ENCODE results near the gene HHATL.

The HHATL gene

DNA sequence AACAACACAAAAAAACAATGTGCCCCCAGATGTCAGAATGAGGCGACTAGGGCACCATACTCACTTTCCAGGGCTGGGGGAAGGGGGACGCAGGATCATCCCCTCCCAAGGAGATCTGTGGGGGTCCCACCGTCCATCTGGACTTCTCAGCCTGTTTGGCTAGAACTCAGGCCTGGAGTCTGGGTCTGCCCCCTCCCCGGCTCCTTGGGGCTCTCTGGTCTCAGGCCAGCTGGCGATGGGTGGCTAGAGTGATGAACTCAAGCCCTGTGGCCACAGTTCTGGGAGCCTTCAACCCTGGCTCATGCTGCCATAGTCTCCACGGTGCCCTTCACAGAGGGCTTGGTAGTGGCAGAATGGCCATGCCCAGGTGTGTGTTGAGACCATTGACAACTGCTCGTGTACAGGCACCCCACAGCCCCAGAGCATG lies 35.5 kb downstream of the HHATL start:
- DNase-seq (ENCODE audit: extremely low read depth in 1 of 2, low read depth in 1 of 2): no peak

DNA sequence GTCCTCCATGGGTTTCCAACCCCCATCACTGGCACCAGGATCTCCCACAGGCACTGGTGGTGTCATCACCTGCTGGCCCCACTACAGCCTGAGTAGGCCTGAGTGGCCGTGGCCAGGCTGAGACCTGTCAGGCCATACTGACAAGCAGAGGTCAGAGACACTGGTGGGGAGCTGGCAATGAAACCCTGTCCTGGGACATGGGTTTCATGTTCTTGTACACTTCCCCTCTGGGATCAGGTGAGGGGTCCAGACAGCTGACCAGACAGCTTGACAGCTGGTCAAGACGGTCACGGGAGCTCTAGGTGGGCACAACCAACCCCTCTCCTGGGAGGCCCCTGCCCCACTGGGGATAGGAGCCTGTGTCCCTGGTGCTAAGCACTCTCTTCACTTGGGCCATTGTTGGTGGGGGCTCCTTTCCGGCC lies 36.0 kb downstream of the HHATL start:
- DNase-seq (ENCODE audit: extremely low read depth in 1 of 2, low read depth in 1 of 2): no peak

DNA sequence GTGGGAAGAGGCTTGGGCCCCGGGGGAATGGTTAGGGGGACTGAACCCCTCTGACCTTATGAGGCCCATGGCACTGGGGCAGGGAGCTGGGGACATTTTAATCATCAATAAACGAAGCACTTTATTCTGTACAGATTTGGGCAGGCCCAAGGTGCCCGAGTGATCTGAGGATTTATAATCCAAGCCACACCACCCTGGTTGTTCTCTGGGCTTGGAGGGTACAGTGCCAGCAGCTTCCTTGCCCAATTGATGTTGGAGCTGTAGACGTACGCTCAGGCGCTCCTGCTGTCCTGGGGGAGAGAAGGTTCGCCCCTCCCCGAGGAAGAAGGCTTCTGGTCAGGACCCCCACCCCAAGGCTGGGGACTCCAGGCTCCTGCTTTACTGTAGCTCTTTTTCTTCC lies 36.6 kb downstream of the HHATL start:
- DNase-seq (ENCODE audit: extremely low read depth in 1 of 2, low read depth in 1 of 2): no peak

DNA sequence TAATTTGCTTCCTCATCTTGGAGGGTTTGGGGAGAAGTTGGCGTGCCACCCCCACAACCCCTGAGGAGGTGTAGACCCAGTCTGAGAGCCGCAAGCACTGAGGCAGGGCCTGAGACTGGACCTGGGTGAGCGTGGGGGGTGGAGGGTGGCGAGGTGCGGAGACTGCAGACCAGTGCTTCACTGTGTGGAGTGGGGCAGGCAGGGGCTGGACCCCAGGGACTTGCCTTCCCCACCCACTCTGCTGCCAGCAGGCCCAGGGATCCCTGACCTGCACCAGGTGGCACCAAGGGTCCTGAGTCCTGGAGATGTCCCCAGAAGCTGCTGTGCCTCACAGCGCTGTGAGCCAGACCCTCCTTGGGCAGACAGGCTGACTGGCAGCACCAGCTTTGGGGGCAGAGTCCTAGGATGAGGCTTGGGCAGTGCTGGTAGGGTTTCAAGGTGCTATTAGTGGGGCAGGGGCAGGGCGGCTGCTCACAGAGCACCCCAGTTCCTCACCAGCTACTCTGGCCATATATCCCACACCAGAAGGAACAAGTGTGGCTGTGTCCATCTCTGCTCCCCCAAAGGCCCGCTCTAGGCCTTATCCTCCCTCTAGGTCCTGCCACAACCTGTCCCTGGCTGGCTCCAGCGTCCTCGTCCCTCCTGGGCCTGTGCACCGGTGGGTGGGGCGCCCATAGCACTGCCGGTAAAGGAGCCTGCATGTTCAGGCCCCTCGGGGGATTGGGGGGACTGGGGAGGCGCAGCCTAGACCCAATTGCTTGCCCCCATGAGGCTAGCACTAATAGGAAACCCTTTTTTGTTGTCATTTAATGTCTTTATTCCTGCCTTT lies 37.3 kb downstream of the HHATL start:
- no peak for DNase-seq (ENCODE audit: extremely low read depth in 1 of 2, low read depth in 1 of 2)

DNA sequence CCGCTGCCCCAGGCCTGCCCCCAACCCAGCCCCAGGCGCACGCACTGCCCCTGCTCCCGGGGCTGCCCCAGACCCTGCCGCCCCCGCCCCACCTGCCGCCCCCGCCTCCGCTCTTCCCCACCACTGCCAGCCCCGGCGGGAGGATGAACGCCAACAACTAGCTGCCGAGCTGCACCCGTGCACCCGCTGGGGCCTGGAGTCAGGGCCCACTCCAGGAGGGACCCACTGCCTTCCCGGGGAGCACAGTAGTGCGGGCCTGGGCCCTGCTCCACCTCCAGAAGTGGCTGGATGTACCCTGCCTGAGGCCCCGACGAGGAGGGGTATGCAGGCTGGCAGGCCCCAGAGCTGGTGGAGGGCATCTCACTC lies 38.2 kb downstream of the HHATL start:
- DNase-seq (ENCODE audit: extremely low read depth in 1 of 2, low read depth in 1 of 2): no peak

DNA sequence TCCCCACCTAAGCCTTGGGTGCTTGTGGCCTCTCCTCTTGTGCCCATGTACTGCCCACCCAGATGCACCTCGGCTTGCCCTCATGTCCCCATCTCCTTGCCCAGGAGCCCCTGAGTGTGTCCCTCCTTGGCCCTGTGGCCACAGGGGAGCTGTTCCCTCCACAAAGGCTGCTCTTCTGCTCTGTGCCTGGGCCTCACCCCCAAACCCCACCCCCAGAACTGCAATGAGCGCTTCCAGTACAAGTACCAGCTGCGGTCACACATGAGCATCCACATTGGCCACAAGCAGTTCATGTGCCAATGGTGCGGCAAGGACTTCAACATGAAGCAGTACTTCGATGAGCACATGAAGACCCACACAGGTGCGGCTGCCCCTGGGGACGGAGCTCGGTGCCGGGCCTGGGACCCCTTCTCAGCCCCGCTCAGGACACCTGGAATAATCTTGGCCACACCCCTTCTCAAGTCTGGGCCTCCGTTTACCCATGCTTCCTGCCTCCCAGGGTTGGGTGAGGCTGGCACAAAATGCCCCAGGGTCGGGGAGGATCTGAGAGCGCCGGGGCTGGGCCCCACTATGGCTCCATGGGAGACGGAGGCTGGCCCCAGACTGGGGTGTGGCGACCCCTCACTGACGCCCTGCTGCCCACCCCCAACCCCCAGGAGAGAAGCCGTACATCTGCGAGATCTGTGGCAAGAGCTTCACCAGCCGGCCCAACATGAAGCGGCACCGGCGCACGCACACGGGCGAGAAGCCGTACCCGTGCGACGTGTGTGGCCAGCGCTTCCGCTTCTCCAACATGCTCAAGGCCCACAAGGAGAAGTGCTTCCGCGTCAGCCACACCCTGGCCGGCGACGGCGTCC lies 38.8 kb downstream of the HHATL start:
- no peak for DNase-seq (ENCODE audit: extremely low read depth in 1 of 2, low read depth in 1 of 2)

DNA sequence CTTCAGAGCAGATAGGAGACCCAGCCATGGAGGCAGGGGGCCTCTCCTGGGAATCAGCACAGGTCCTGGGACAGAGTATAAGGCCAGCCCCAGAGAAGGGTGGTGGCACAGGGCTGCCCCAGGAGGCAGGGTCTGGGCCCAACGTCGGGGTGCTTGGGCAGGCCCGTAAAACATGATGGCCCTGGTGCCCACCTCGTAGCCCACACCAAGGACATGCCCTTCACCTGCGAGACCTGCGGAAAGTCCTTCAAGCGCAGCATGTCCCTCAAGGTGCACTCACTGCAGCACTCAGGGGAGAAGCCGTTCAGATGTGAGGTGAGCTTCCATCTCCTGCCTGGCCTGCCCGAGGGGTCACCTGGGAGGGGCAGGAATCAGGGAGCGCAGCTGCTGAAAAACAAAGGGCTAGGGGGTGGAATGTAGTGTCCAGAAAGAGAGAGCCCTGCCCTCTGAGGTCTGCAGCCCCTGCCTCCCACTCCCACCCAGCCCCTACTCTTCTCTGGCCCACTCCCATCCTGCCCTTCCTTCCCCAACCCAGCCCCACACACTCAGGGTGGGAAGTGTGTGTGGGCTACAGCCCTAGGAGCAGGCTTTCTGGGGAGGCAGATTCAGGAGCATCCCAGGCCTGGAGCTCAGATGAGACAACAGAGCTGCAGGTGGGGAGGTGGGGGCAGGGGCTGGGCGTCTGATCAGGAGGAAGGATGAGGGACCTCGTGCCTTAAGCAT lies 39.6 kb downstream of the HHATL start:
- DNase-seq (ENCODE audit: extremely low read depth in 1 of 2, low read depth in 1 of 2): no peak

DNA sequence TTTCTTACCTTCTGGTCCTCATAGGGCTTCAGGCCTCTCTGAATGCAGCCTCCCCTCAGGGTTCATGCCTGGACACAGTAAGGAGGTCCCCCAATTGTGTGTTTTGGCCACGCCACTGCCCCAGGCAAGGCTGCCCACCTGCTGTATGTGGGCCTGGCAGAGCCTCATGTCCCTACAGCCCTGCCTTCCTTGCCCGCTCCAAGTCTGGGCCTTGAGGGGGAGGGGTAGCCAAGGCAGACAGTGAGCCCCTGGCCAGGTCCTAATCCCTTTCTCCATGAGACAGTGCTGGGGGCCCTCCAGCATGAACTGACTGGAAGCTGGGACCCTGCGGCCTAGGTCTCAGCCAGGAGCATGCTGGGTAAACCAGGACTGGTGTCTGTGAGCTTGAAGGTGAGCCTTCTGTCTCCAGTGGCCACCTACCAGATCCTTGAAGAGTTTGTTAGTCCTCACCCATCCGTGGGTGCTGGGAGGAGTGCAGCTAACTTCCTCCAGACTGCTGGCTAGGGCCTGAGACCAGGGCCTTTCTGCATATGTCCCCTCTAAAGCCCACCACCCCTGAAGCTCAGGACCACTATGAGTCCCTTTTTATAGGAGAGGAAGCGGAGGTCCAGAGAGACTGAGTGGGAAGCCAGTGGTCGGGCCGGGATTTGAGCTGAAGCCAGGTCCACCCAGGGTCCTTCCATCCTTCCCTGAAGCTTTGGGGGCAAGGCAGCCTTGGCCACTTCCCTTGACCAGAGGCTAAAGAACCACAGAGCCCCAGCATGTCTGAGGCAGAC lies 40.4 kb downstream of the HHATL start:
- no peak for DNase-seq (ENCODE audit: extremely low read depth in 1 of 2, low read depth in 1 of 2)

DNA sequence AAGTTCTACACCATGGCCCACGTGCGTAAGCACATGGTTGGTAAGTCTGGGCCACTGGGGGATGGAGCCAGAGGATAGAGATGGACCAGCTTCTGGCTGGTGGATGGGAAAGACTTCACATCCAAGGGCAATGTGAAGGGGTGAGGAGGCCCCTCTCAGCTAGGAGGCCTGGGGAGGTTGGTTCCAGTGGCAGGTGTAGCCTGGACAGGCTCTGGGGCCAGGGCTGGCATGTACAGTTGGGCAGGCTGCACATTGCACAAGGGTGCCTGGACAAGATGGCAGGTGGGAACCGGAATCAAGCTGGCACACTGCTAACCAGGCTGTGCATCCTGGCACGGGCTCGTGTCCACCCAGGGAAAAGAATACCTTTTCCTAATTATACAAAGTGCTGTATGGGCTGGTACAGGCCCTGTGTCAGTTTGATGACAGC lies 41.0 kb downstream of the HHATL start:
- DNase-seq (ENCODE audit: extremely low read depth in 1 of 2, low read depth in 1 of 2): no peak

DNA sequence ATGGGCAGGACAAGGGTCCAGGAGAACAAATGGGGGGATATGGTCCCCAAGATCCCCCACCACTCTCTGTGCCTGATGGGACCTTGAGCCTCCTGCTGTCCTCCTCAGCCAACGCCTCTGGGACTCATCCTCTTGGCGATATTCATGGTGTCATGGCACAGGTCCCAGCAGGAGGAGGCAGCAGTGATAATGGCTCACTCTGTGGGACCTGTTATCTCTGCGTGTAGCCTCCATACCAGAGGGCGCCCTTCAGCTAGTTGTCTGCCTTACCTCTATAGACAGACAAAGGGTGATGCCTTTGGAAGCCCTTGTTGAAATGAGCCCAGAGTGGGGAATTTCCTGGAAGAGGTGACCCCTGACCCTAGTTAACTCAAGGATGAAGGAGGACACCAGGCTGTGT lies 41.7 kb downstream of the HHATL start:
- no peak for DNase-seq (ENCODE audit: extremely low read depth in 1 of 2, low read depth in 1 of 2)

DNA sequence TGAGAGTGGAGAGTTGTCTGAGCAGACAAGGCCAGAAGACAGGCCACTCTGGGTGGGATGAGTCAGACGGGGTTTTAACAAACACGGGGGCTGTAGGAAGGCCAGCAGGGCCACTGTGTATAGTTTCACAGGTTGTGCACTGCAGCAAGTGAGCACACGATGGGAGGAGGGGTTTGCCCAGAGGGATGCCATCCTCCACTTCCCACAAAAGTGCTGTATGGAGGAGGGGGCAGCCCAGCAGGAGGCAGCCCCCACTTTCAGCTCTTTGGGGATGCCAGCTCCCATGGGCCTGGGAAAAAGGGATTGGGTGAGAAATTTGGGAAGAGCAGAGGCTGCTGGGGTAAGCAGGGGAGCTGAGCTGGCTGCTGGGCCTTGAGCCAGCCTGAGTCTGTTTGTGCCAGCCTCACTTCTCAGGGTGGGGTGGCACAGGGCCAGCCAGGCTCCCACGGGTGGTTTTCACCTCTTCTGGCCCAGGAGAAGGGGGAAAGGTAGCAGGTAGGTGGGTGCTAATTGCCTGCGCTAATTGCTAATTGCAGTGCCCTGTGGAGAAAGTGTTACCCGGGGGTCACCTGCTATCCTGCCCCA lies 42.4 kb downstream of the HHATL start:
- no peak for DNase-seq (ENCODE audit: extremely low read depth in 1 of 2, low read depth in 1 of 2)

DNA sequence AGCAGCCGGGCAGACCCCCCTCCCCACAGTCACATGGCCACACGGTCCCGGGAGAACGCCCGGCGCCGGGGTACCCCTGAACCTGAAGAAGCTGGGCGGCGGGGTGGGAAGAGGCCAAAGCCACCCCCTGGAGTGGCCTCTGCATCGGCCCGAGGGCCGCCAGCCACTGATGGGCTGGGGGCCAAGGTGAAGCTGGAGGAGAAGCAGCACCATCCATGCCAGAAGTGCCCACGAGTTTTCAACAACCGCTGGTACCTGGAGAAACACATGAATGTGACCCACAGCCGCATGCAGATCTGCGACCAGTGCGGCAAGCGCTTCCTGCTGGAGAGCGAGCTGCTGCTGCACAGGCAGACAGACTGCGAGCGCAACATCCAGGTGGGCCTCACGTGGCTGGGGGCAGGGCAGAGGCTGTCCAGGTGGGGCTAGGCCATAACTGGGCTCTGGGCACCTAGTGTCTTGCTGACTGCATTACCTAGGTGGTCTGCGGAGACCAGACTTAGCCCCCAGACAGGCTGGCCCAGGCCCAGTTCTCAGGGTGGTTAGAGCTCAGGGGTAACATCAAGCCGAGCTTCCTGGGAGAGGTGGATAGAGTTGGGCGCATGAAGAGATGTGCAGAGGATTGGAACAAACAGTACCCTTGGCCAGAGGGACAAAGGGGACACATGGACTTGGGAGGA lies 43.0 kb downstream of the HHATL start:
- DNase-seq (ENCODE audit: extremely low read depth in 1 of 2, low read depth in 1 of 2): no peak

DNA sequence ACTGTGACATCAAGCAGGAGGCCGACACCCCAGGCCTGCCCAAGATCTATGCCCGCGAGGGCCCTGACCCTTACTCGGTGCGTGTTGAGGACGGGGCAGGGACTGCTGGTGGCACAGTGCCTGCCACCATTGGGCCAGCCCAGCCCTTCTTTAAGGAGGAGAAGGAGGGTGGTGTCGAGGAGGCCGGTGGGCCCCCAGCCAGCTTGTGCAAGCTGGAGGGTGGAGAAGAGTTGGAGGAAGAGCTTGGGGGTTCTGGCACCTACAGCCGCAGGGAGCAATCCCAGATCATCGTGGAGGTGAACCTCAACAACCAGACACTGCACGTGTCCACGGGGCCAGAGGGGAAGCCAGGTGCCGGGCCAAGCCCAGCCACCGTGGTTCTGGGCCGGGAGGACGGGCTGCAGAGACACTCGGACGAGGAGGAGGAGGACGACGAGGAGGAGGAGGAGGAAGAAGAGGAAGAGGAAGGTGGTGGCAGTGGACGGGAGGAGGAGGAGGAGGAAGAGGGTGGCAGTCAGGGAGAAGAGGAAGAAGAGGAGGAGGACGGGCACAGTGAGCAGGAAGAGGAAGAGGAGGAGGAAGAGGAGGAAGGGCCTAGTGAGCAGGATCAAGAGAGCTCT lies 43.7 kb downstream of the HHATL start:
- no peak for DNase-seq (ENCODE audit: extremely low read depth in 1 of 2, low read depth in 1 of 2)

DNA sequence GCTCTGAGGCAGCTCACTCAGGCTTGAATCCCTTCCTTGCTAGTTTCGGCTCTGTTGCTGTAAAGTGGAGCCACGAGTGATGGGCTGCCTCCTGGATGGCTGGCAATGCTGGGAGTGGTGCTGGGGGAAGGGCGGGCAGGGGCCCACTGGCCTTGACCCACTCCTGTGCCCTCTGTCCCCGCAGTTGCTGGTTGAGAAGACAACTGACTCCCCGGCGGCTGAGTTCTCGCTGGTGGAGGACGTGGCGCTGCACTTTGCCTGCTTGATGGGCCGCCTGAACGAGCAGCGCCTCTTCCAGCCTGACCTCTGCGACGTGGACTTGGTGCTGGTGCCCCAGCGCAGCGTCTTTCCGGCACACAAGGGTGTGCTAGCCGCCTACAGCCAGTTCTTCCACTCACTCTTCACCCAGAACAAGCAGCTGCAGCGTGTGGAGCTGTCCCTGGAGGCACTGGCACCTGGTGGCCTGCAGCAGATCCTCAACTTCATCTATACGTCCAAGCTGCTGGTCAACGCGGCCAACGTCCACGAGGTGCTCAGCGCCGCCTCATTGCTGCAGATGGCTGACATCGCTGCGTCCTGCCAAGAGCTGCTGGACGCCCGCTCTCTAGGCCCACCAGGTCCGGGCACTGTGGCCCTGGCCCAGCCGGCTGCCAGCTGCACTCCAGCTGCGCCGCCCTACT lies 44.4 kb downstream of the HHATL start:
- DNase-seq (ENCODE audit: extremely low read depth in 1 of 2, low read depth in 1 of 2): no peak

DNA sequence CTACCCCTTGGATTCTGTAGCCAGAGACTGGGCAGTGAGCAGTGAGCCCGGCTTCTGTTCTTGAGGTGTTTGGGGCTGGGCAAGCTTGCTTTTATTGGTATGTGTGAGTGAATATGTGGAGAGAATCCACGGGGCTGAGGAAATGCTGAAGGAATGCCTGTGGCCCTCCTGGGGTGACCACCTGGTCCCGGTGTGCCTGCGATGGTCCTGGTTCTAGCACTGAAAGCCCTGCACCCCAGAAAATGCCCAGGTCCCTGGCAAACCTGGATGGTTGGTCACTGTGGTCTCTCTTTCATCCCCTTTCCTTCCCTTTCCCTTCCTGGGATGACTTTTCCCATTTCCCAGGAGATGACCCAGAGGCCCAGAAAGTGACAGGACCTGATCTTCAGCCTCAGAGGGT lies 44.9 kb downstream of the HHATL start:
- no peak for DNase-seq (ENCODE audit: extremely low read depth in 1 of 2, low read depth in 1 of 2)

DNA sequence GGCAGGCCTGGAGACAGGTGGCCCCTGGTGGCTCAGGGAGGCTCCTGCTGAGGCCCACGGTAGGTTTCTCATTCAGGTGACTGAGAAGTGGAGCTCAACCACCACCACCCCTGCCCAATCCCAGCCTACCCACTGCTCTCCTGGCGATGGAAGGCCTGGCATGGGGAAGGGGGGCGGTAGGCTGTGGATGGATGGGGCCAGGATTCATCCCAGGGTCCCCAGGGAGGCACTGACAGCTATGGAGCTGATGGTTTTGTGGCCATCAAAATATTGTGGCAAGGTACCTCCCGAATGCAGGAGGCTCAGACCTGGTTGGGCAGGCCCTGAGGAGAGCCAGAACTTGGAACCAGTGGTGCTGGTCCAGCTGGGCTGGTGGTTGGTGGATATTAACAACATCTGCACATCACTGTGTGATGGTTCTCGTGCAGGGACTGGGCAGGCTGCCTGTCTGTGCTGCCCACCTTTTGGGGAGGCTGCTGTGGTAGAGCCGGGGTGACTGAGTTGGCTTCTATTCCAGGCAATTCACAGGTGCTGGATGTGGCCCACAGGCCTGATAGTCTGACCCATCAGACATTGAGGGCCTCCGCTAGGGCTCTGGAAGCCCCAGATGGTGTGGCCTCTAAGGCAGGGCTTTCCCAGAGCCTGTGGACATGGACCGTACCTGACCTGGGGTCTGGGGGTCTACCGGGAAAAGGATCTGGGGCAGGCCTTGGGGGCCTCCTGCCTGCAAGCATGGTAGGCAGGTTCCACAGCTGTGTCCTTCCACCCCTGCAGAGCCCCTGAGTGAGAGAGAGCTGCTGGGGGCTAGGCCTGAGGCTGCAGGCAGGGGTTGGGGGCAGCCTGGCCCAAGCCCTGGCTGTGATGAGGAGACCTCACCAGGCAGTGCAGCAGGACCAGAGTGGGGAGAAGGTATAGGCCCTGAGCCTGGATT lies 45.7 kb downstream of the HHATL start:
- DNase-seq (ENCODE audit: extremely low read depth in 1 of 2, low read depth in 1 of 2): no peak

DNA sequence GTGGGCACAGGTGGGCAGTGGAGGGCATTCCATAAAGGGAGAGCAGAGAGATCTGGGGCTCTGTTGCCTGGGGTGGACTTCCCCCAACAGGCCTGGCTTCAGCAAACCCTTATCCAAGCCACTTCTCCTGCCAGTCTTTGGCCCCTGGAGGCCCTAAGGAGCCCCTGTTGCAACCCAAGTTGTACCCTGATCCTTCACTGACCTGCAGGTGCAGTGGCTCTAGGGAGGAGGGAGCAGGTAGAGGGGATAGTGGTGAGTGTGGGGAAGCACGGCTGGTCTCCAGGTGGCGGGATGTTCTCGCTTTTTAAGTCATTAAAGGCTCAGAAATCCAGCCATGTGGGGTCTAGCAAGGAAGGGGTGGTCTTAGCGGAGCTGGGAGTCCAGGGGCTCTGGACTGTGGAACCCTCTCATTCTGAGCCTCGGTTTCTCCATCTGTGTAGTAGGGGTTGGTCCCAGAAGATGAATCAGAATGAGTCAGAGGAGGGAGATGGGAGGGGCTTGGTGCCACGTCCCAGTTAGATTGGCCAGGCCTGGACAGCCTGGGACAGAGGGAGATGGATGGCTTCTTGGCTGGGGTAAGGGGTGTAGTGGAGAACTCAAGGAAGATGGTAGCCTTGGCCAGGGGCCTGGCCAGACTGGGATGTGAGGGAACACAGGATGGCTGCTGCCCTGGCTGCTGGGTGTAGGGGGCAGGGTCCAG lies 46.5 kb downstream of the HHATL start:
- DNase-seq (ENCODE audit: extremely low read depth in 1 of 2, low read depth in 1 of 2): no peak

Measured in activated CD8-positive, alpha-beta memory T cell treated with anti-CD3 and anti-CD28 coated beads for 1 hour (primary cell).